Placental epithelial cell (primary cell): ENCODE measurements around the gene CCPG1. TPM values are rescaled to one million over a fixed set of nuclear protein-coding genes. Genes with fewer than 3 reads are reported as not detected.

ENCODE experiments used
- total RNA-seq: library from RNA; depleted of rRNA; stranded (reverse); fragments of >200 nt; gene quantifications from 2 replicates; pipeline ENCODE4 v1.2.3, GENCODE V29; 2012

The CCPG1 gene
- 18.8 and 32.0 TPM in 2 replicates for total RNA-seq

GRCh38 chr15:55408012-55408928 is at the start of gene CCPG1, which contains the start of gene PIERCE2:
Gene CCPG1, minus strand, starts transcription at chr15:55408359. Its CDS starts 18,935 bp downstream, at chr15:55389424.
Gene PIERCE2, plus strand, starts transcription at chr15:55408495. Its CDS starts 274 bp downstream, at chr15:55408769.

GRCh38 chr15:55318588-55319494 is 89.3 kb downstream of the CCPG1 start, which contains the start of the genes PIGB and PIGBOS1:
Gene PIGB, plus strand, starts transcription at chr15:55319222. Its CDS starts 29 bp downstream, at chr15:55319251.
Gene PIGBOS1, minus strand, starts transcription at chr15:55319123. Its CDS starts 1,331 bp downstream, at chr15:55317792.

Other genes with a start within 250 kb of the CCPG1 start
- gene RSL24D1, start 211.4 kb downstream of the CCPG1 start, total RNA-seq, result 61.8 and 76.2 TPM in 2 replicates
- gene RAB27A, start 118.5 kb downstream of the CCPG1 start, total RNA-seq, result 5.7 and 6.3 TPM in 2 replicates
- 6.8 and 8.6 TPM in 2 replicates for gene PIGBOS1, start 89.2 kb downstream of the CCPG1 start, total RNA-seq
- 12.2 and 18.8 TPM in 2 replicates for gene PIGB, start 89.1 kb downstream of the CCPG1 start, total RNA-seq
- 0.79 and 2.2 TPM in 2 replicates for gene PIERCE2, start 136 bp upstream of the CCPG1 start, total RNA-seq
- 0.79 and 0.87 TPM in 2 replicates for gene DNAAF4, start 99.9 kb upstream of the CCPG1 start, total RNA-seq
- 15.4 and 23.9 TPM in 2 replicates for gene PYGO1, start 180.0 kb upstream of the CCPG1 start, total RNA-seq